Common myeloid progenitor, CD34-positive (primary cell): Measurements from ENCODE around the gene HERC4.
"Not testable (repeated sequence)": the region's sequence is repeated elsewhere in the genome, so short reads cannot be mapped to it uniquely, and the experiment has no call there.

ENCODE experiments used
- CTCF ChIA-PET: fragments of 350-600 bp; sonication (Branson Sonifier 250); formaldehyde crosslinking; loops from one replicate; lab custom pipeline; 2021; ENCODE audit warnings: antibody characterized with exemption; lab: Charles Lee
- POLR2A ChIA-PET: fragments of 350-600 bp; sonication (Branson Sonifier 250); formaldehyde crosslinking; loops from one replicate; lab custom pipeline; 2021; ENCODE audit warnings: antibody characterized with exemption; lab: Charles Lee
- DNase-seq, 3 donors: peaks; one replicate each; pipeline versions ENCODE4 v3.0.0 to v3.0.0-alpha.2; 2013
- H3K27ac ChIP-seq, 2 experiments: 1 replicate in 1 of 2; 2 replicates in 1 of 2; pipeline ENCODE4 v1.7.0; 2013; ENCODE audit warnings: inconsistent platforms in 2 of 2, low read length in 2 of 2, mild to moderate bottlenecking in 2 of 2, low read depth in 1 of 2, moderate library complexity in 1 of 2; ENCODE audit not compliant: severe bottlenecking in 2 of 2, insufficient read depth in 1 of 2, poor library complexity in 1 of 2
- H3K27me3 ChIP-seq, 5 experiments: replicated peaks in 2 of 5; 1 replicate in 3 of 5; 2 replicates in 2 of 5; pipeline versions ENCODE4 v1.6.1 to v1.7.0; 2013; ENCODE audit warnings: low read length in 4 of 5, mild to moderate bottlenecking in 2 of 5, moderate library complexity in 2 of 5, inconsistent platforms in 1 of 5; ENCODE audit not compliant: insufficient read depth in 5 of 5, control insufficient read depth in 4 of 5
- H3K36me3 ChIP-seq, 4 experiments: 1 replicate in 2 of 4; 2 replicates in 2 of 4; pipeline versions ENCODE4 v1.6.1 to v1.7.0; 2013; ENCODE audit warnings: low read length in 3 of 4, control low read depth in 1 of 4, mild to moderate bottlenecking in 1 of 4; ENCODE audit not compliant: control insufficient read depth in 4 of 4, insufficient read depth in 4 of 4
- H3K4me1 ChIP-seq, 4 experiments: 1 replicate in 3 of 4; 2 replicates in 1 of 4; pipeline versions ENCODE4 v1.6.1 to v1.7.1; 2013; ENCODE audit warnings: low read length in 3 of 4, mild to moderate bottlenecking in 3 of 4, control low read depth in 1 of 4, inconsistent platforms in 1 of 4, moderate library complexity in 1 of 4; ENCODE audit not compliant: control insufficient read depth in 4 of 4, insufficient read depth in 4 of 4; ENCODE audit errors: control extremely low read depth in 1 of 4
- H3K4me3 ChIP-seq, 7 experiments: 1 replicate in 4 of 7; 2 replicates in 3 of 7; pipeline versions ENCODE4 v1.5.1 to v1.7.0; 2013; ENCODE audit warnings: mild to moderate bottlenecking in 7 of 7, low read length in 6 of 7, moderate library complexity in 6 of 7, inconsistent platforms in 2 of 7, low read depth in 2 of 7, control low read depth in 1 of 7; ENCODE audit not compliant: insufficient read depth in 4 of 7, control insufficient read depth in 1 of 7; ENCODE audit errors: extremely low read depth in 1 of 7
- H3K9me3 ChIP-seq, 5 experiments: 1 replicate in 4 of 5; 2 replicates in 1 of 5; pipeline versions ENCODE4 v1.6.1 to v1.7.1; 2013; ENCODE audit warnings: low read length in 4 of 5, mild to moderate bottlenecking in 2 of 5, inconsistent platforms in 1 of 5, low read depth in 1 of 5, moderate library complexity in 1 of 5; ENCODE audit not compliant: control insufficient read depth in 4 of 5, insufficient read depth in 2 of 5; ENCODE audit errors: control extremely low read depth in 1 of 5
- WGBS: methylation state at CpG from one replicate; pipeline ENCODE4 v1.1.5; 2013; ENCODE audit not compliant: insufficient coverage; 5-methylcytosine and 5-hydroxymethylcytosine counted together

HERC4 gene

GRCh38 chr10:68083953-68084352 lies 8.9 kb upstream of the HERC4 start:
- ChIA-PET CTCF (interaction anchor here (0.6 to 1.7 kb wide), 3 partner anchors 72 to 305 kb away, joined by 3 read pairs; no protein-coding TSS in a partner anchor), POLR2A (no interaction called here)
- H3K36me3 ChIP-seq, result no peaks in the 10 kb centered on the region
- peaks cover 0 to 18% (median 3%) of the 10 kb centered on the region in 4 experiments for H3K4me1 ChIP-seq
- H3K9me3 ChIP-seq, result no peaks in the 10 kb centered on the region
- DNase-seq, result no peak
- H3K27ac ChIP-seq, result no peak overlapping the region
- H3K27me3 ChIP-seq, result no peaks in the 10 kb centered on the region
- no peak overlapping the region for H3K4me3 ChIP-seq
- no CpG with 5 or more reads among the region's 1 CpG for WGBS

DNA sequence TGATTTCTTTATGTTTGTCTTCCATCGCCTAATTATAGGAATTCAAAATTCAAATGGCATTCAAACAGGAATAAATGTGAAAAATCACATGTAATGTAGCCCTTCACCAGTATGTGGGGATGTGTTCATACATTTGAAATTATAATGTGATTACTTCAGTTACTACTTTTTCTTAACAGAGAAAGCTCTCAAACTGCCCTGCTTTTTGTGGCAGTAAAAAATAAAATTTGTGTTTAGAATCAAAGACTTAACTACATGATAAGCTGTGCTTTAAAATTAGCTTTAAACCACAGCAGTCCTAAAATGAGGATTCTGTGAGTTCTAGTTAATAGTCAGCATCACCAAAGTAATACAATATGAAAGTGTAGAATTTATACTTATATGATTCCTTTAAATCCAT lies 7.8 kb upstream of the HERC4 start:
- no peaks in the 10 kb centered on the region for H3K9me3 ChIP-seq
- no CpG with 5 or more reads among the region's 1 CpG for WGBS
- DNase-seq, result peak in 2 of 3 donors; percentile 27 to 33
- H3K27me3 ChIP-seq, result no peaks in the 10 kb centered on the region
- ChIA-PET POLR2A (no interaction called here), CTCF (interaction anchor here (0.7 to 1.7 kb wide), 6 partner anchors 10 to 252 kb away, joined by 3 to 5 read pairs (median 3); no protein-coding TSS in a partner anchor)
- no peak overlapping the region for H3K4me3 ChIP-seq
- no peaks in the 10 kb centered on the region for H3K36me3 ChIP-seq
- H3K4me1 ChIP-seq, result peaks cover 0 to 10% (median 2%) of the 10 kb centered on the region in 4 experiments
- H3K27ac ChIP-seq, result no peak overlapping the region

GRCh38 chr10:68081916-68082315 lies 6.8 kb upstream of the HERC4 start:
- Histone ChIP-seq H3K4me1 (peaks cover 0 to 3% (median 0%) of the 10 kb centered on the region in 4 experiments), H3K4me3 (no peak overlapping the region), H3K27ac (no peak overlapping the region), H3K36me3 (no peaks in the 10 kb centered on the region), H3K27me3 (no peaks in the 10 kb centered on the region), H3K9me3 (no peaks in the 10 kb centered on the region)
- ChIA-PET POLR2A (no interaction called here), CTCF (no interaction called here)
- DNase-seq, result no peak
- WGBS, result 98% methylated on average over 5 of the region's 6 CpGs

- POLR2A ChIA-PET, result no interaction called here
- DNase-seq, result no peak
- whole genome bisulfite sequencing, result 100% methylated on average over 3 of the region's 5 CpGs
Measured at GRCh38 chr10:68080853-68081431, 5.9 kb upstream of the HERC4 start.

GRCh38 chr10:68079434-68079833 lies 4.4 kb upstream of the HERC4 start:
- Histone ChIP-seq H3K9me3 (no peaks in the 10 kb centered on the region), H3K27ac (no peak overlapping the region), H3K27me3 (no peaks in the 10 kb centered on the region), H3K4me1 (peaks cover 0 to 5% (median 4%) of the 10 kb centered on the region in 4 experiments), H3K36me3 (no peaks in the 10 kb centered on the region), H3K4me3 (no peak overlapping the region)
- WGBS, result 100% methylated on average over 1 of the region's 1 CpG
- ChIA-PET CTCF (no interaction called here), POLR2A (no interaction called here)
- DNase-seq, result no peak

More at GRCh38 chr10:68080853-68081431, 5.9 kb upstream of the HERC4 start:
- Histone ChIP-seq H3K27me3 (no peaks in the 10 kb centered on the region), H3K4me3 (no peak overlapping the region), H3K36me3 (no peaks in the 10 kb centered on the region), H3K9me3 (no peaks in the 10 kb centered on the region), H3K27ac (no peak overlapping the region), H3K4me1 (peaks cover 0 to 2% (median 0%) of the 10 kb centered on the region in 4 experiments)
- CTCF ChIA-PET, result no interaction called here

GRCh38 chr10:68077026-68077425 lies 1.9 kb upstream of the HERC4 start:
- Histone ChIP-seq H3K4me3 (no peak overlapping the region), H3K4me1 (peaks cover 7 to 21% (median 13%) of the 10 kb centered on the region in 4 experiments), H3K27me3 (no peaks in the 10 kb centered on the region), H3K36me3 (no peaks in the 10 kb centered on the region), H3K9me3 (no peaks in the 10 kb centered on the region), H3K27ac (no peak overlapping the region)
- no peak for DNase-seq
- ChIA-PET CTCF (no interaction called here), POLR2A (no interaction called here)
- WGBS, result no CpG with 5 or more reads among the region's 5 CpGs

DNA sequence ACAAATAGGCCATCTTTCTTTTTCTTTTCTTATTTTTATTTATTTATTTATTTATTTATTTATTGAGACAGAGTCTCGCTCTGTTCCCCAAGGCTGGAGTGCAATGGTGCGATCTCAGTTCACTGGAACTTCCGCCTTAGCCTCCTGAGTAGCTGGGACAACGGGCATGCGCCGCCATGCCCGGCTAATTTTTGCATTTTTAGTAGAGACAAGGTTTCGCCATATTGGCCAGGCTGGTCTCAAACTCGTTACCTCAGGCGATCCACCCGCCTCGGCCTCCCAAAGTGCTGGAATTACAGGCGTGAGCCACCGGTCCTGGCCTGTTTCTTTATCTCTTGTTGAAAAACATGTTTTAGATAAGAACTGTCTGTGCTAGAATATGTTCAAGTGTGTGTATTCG lies 998 bp upstream of the HERC4 start:
- H3K4me3 ChIP-seq, DNase-seq, H3K9me3 ChIP-seq, H3K27me3 ChIP-seq, H3K36me3 ChIP-seq, CTCF ChIA-PET, H3K27ac ChIP-seq, POLR2A ChIA-PET: not testable (repeated sequence)
- WGBS, result 98% methylated on average over 15 of the region's 15 CpGs
- H3K4me1 ChIP-seq, result peaks cover 7 to 21% (median 13%) of the 10 kb centered on the region in 4 experiments
